HG03342 (cell line): Measurements from ENCODE around the gene G6PC3.
"Not testable (repeated sequence)": the region's sequence is repeated elsewhere in the genome, so short reads cannot be mapped to it uniquely, and the experiment has no call there.

Experiments used
- ATAC-seq: cut with Tn5 transposase; IDR thresholded peaks from one replicate; pipeline ENCODE4 v1.9.1; 2021; ENCODE audit warnings: mild to moderate bottlenecking, moderate library complexity; ENCODE audit not compliant: unreplicated experiment

The G6PC3 gene

GRCh38 chr17:44082256-44082927 lies 11.9 kb downstream of the G6PC3 start:
- no peak for ATAC-seq

DNA sequence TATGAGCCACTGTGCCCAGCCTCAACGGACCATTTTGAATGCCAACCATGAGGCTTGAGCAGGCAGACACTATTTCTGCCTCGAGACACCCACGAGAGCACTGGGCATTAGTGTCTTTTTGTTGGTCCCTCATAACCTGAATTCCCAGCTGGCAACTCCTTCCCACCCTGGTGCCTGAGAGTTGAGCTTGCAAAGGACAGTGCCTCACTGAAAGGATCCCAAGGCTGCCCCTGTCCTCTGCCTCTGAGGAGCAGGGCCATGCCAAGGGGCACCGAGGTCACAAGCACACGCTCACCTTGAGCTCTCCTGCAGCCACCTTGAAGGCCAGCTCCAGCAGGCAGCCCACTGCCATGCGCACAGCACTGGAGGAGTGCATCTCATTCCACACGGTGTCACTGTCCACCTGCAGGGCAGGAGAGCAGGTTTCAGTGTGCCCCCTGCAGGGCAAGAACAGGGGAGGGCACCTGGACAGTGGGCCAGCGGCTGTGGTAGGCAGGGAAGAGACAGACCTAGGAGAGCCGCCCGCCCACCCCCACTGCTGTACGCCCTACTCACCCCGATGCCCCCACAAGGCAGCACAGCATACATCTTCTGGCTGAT lies 12.8 kb downstream of the G6PC3 start:
- no peak for ATAC-seq

GRCh38 chr17:44084131-44084538 lies 13.6 kb downstream of the G6PC3 start:
- no peak for ATAC-seq

- no peak for ATAC-seq
Measured at GRCh38 chr17:44084921-44085320, 14.4 kb downstream of the G6PC3 start.

- no peak for ATAC-seq
Measured at GRCh38 chr17:44085908-44086307, 15.4 kb downstream of the G6PC3 start.

DNA sequence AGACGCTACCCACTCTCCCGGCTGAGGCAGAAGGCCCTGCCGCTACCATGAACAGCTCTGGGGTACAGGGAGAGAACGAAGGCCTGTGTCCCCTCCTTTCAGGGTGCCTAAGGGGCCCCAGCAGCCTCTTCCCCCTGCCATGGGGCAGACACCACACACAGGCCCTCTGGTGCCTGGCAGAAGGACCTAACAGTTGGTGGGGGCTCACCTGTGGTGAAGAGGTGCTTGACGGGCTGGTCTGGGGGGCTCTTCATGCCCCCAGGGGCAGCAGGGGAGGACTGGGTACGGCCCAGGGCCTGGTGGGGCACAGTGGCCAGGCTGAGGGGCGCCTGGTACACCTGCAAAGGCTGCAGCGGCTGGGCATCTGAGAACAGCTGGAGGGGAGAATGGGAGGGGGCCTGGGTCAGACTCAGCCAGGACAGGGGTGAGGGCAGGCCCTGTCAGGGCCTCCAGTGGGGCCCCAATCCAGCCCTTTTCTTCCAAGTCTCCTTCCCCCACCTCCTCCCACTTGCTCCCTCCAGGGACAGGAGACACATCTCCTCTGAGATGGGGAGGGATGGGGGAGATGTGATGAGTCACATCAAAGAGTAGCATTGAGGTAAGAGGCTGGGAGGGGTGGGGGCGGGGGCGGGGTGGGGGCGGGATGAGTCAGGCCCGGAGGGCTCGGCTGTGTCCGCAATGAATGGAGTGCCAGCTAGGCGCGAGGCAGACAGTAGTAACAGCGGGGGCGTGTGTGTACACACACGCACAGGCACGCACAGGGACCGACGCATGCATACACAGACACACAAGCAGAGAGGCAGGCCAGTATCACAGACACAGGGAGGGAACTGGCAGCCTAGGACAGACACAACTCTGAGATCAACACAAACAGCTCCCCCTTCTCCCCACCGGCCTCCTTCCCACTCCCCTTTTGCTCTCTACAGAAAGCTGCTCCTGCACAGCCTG lies 16.1 kb downstream of the G6PC3 start:
- no peak for ATAC-seq

- ATAC-seq = no peak
Measured at GRCh38 chr17:44087319-44087718, 16.8 kb downstream of the G6PC3 start.

GRCh38 chr17:44088254-44088653 lies 17.7 kb downstream of the G6PC3 start:
- no peak for ATAC-seq

GRCh38 chr17:44091200-44091997 lies 20.9 kb downstream of the G6PC3 start:
- no peak for ATAC-seq

GRCh38 chr17:44092051-44092450 lies 21.5 kb downstream of the G6PC3 start:
- no peak for ATAC-seq

GRCh38 chr17:44093231-44093900 lies 22.8 kb downstream of the G6PC3 start:
- ATAC-seq = no peak

- ATAC-seq = no peak
Measured at GRCh38 chr17:44094701-44095387, 24.3 kb downstream of the G6PC3 start.

DNA sequence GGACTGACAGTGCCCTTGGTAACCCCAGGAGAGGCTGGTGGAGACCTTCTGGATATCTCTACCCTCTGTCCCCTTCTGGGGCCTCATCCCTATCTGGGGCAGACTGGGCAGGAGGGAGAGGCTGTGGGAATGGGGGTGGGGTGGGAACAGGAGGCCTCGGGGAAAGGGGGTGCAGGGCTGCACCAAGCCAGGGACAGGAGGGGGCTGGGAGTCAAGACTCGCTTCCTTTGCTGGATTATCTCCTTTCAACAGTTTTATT lies 24.8 kb downstream of the G6PC3 start:
- ATAC-seq = no peak

DNA sequence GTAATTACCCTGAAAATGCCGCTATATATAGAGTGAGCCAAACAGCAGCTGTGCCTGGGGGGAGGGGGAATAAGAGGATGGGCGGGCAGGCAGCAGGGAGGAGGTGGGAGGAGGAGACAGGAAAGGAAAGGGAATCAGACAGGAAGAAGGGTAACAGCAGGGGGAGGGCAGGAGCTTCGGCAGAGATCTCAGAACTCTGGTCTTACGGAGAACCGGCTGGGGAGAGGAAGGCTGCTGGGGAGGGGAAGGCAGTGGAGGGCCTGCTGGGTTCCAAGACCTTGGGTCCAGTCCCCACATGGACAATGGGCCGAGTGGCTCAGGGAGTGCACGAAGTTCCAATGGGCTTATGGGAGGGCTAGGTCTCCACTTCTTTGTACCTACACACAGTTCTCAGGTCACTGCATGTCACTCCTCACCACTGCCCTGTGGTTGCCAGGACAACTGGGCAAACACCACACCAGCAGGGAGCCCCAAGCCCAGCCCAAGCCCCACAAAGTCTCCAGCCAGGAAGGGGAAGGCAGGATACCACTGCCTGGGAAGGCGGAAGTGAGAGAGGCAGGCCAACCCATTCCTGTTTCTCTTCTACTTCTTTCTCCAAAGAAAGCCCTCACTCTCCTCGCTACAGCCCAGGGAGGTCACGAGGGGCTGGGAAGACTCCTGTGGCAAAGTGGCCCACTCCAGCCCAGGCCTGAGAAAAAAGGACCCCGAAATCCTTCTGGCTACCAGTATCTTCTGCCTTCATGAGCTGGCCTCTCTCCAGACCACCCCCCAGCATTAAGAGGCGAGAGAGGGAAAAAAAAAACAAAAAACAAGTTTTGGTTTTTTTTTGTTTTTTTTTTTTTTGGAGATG lies 25.3 kb downstream of the G6PC3 start:
- peak; percentile 49 for ATAC-seq

DNA sequence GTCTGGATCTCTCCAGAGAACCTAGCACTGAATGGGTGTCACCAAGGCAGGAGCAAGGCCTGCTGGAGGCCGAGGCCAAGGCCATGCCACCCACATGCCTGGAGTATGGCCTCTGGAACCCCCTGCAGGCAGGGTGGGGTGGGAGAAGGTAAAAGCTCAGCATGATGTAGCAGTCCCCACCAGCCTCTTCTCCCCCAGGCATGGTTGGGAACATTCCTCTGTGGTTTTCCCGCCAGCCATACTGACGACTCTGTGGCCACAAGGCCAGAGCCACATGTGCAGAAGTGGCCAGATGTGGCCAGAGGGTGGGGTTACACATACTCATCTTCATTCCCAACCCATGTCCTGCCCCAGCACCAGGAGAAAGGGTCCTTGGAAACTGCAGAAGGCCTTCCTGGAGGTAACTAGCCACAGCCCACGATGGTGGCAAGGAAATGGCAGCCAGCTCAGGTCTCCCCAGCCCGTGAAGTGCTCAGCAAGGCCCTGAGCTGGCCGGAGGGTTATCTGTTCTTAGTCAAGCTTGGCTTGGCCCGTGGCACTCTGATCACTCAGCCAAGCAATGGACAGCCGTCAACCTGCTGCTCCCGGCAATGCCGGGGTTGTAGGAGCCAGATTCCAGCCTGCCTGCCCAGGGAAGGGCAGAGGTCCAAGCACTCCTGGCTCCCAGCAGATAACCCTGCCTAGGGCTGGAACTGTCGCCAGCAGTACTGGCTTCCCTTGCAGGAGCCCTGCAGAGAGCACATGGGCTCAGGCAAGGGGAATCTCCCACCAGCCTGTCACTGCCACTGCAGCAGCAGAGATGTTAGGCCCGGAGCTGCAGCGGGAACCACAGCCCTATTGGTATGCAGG lies 26.8 kb downstream of the G6PC3 start:
- no peak for ATAC-seq

DNA sequence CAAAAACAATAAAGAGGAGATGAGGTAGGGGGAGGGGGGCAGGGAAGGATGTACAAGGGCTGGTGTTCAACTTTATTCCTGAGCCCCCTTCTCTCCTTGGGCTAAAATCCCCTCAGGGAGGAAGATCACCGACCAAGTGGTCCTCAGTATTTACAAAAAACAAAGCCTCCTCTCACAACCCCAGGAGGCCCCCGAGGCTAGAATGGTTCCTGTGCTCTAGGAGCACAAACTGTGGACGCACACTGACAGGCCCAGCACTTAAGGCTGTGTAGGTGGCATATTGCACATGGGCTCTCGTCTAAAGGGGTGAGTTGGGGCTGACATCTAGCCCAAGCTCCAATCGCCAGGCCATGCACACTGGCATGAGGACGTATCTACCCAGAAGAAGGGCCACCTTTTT lies 31.3 kb downstream of the G6PC3 start:
- ATAC-seq = not testable (repeated sequence)

GRCh38 chr17:44102849-44103622 lies 32.5 kb downstream of the G6PC3 start:
- ATAC-seq = no peak
